Stimulated activated CD4-positive, alpha-beta T cell treated with anti-CD3 and anti-CD28 coated beads, Interleukin-2, amount 100 ng/mL, for 4 hours (primary cell): ENCODE data around the gene NOX3.

Experiments
- DNase-seq: peaks from one replicate; pipeline ENCODE4 v3.0.0-alpha.2; 2020; ENCODE audit warnings: low read depth

Gene NOX3

DNA sequence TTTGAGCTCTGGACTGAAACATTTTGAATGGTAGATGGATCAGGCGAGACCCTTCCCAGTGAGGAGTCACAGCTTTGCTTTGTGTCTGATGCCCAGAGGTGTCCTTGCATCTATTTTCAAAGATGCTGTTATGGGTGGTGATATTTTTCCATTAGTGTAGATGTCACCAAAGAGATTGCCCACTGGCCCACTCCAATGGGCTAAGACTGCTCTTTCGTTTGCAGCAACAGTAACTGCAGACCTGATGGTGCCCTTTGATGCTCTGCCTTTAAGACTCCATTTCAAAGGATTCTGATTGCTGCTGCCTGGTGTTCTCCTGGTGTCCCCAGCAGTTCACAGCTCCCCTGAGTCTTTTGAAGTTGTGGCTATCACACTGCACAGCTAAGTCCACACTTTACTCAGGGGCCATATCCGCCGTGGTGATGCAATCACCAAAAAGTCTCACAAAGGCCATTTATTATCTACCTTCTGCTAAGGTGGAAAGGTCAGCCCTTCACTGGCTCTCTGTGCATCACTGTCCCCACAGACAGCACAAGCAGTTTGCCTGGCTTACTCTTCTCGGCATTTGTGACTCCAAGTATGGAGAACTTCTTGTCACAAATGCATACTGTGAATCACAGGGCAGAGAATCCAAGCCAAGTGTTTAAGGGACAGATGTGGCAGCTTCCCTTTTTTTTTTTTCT lies 56.4 kb downstream of the NOX3 start:
- DNase-seq, result no peak

DNA sequence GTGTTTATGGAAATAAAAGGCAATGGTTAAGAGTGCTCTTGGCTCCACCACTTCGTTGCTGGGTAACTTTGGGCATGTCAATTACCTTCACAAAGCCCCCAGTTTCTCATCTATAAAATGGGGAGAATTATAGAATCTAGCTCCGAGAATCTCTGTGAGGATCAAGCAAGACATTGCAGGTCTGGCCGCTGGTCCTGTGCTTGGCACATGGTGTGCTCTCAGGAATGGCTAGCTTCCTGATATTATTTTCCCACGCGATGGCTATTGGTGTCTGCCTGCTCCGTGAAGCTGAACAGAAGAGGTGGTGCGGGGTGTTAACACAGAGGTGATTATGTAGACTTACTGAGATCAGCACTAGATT lies 57.0 kb downstream of the NOX3 start:
- no peak for DNase-seq

DNA sequence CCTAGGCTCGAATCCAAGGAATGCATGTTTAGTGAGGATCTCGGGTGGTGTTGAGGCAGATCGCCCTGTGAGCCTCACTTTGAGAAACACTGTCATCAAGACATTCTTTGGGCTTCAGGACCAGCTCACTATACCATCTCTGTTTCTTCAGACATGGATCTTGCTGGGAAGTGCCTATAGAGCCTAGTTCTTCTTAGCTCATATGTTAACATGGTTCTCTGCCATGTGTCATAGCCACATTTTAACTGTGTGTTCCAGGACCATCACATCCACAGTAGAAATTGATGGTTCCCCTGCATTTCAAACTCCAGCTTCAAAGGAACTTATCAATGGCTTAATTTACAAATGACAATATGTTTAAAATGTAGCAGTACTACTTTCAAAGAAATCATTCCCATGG lies 57.4 kb downstream of the NOX3 start:
- DNase-seq, result no peak

DNA sequence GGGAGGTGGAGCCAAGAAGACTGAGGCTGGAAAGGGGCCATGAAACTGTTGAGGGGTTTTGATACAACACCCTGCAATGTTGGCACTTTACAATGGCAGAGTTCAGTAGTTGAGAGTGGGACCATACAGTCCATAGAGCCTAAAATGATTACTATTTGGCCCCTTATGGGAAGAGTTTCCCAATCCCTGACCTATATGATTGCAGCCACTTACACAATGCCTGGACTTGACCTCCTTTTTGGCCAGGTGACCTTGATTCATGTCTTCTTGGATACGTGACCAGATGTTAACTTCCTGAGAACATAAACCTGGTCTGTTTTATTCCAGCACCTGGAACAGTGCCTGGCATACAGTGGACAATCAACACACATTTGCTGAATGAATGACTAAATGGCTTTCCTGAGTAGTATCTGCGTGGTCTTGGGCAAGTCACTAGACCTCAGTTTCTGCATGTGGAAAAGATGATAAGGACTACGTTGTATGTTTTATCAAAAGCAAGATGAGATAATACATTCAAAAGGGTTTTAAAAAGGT lies 58.4 kb downstream of the NOX3 start:
- no peak for DNase-seq

DNA sequence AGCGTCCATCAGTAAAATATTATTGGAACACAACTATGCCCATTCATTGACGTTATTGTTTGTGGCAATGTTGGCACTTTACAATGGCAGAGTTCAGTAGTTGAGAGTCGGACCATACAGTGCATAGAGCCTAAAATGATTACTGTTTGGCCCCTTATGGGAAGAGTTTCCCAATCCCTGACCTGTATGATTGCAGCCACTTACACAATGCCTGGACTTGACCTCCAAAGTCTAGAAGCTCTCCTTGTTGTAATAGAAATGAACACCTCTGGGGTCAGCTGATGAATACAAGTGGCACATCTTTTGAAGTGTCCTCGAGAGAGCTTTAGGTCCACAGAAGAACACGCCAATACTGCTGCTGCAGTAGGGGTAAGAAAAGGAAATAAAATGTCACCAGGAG lies 59.0 kb downstream of the NOX3 start:
- DNase-seq, result no peak

DNA sequence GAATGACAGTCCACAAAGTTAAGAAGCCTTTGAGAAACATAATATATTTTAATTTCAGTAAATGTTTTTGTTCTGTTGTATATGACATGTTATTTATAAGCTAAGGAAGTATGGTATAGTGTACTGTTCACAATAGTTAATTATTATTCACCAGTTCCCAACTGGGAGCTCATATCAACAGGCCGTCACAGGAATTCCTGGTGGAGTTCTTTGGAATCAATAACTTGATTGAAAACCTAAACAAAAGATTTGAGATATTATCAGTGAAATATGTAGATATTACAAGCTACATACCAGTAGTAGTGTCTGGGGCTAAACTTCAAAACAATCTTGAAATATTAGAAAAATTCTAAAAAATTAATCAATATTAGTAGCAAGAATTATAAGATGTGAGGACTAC lies 60.3 kb downstream of the NOX3 start:
- no peak for DNase-seq

DNA sequence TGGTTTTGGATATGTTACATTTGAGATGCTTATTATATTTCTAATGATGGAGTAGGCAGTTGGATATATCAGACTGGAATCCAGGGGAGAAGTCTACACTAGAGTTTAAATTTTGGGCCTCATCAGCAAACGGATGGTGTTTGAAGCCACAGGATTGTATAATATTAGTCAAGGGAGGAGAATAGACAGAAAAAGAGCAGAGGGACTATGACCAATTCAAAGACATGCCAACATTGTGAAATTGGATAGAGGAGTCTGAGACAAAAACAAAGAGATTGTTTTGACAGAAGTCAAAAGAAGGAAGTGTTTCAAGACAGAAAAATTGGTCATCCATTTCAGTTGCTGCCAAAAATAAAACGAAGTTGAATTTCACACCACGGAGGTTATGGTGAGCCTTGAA lies 66.5 kb downstream of the NOX3 start:
- no peak for DNase-seq

DNA sequence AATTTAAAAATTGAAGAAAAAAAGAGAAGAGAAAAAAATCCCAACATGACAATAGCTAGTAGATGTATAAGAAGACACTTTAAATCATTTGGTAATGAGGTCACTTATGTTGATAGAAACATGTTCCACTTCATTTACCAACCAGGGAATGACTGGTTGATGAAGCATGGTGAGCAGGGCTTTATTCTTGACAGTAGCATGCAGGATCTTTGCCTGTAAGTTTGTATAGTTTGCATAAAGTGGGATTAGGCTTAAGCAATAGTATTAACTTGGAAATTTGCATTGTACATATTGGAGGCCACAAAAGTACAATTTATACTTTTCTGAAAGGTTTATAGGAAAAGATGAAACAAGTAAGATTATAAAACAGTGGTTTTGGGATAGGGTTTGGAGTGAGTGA lies 67.0 kb downstream of the NOX3 start:
- no peak for DNase-seq

DNA sequence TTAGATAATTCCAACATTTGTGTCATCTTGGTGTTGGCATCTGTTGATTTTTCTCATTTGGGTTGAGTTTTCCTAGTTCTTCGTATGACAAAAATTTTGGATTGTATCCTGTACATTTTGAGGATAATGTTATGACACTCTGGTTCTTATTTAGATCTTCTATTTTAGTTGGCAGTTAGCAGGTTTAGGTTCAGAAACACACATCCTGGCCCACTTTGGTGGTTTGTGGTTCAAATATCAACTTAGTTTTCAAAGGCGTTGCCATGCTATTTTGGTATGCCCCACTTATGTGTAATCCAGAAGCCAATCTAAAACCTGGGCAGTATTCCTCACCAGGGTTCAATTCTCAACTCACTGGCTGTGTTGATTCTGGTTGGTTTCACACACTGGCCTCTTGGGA lies 68.2 kb downstream of the NOX3 start:
- no peak for DNase-seq

DNA sequence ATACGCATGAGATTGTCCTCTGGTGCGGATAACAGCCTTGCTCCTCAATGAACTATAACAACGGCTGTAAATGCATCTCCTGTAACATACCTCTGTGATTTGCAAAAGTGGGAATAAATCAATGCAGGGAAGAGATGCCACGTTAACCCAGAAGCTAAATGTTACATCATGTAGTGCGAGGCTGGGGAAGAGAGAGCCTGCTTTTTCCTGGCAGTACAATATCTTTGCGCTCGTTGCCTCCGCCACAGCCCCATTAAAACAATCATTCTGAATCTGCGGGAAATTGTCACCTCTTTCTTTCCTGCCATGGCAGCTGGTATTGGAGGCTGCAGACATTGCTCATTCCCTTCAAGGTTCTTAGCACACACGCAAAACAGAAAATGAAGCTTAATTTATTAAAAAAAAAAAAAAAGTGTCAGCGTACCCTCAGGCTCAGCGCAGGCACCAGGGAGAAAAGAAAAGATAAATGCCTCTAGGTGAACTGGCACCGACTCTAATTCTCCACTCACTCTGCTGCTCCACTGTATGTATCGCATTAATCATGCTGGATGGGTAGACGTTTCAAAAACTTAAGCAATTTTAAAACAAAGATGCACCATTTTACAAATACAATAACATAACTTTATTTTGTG lies 71.2 kb downstream of the NOX3 start:
- no peak for DNase-seq

DNA sequence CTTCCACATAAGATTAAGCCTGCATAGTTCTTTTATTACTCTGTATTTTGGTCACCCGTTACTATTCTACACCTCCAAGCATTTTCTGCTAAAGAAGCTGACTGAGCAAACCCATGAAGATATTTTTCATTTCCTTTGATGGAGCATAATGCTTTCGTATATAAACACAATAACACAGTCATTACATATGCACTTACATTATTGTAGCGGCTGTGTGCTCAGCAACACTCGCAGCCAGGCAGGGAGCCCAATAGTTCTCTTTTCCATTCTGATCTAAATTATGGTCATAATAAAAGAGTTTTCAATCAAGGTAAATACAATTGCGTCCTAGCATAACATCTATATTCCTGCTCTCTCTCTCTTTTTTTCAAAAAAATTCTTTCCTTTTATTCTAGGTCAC lies 71.7 kb downstream of the NOX3 start:
- DNase-seq, result no peak

DNA sequence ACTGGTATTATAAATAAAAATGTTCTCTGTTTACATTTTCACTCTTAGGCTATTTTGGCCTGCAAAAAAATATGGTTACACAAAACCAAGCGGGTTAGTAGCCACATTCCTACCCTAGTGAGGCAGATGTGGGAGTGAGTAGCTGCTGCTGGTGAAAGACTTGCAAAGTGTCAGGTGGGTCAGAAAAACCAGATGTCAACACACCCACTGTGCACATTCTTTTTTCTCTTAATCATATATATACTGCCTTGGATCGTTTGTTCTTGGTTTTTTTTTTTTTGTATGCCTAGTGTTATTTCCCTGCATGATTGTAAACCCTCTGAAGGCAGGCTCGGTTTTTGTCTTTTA lies 73.3 kb downstream of the NOX3 start:
- no peak for DNase-seq

DNA sequence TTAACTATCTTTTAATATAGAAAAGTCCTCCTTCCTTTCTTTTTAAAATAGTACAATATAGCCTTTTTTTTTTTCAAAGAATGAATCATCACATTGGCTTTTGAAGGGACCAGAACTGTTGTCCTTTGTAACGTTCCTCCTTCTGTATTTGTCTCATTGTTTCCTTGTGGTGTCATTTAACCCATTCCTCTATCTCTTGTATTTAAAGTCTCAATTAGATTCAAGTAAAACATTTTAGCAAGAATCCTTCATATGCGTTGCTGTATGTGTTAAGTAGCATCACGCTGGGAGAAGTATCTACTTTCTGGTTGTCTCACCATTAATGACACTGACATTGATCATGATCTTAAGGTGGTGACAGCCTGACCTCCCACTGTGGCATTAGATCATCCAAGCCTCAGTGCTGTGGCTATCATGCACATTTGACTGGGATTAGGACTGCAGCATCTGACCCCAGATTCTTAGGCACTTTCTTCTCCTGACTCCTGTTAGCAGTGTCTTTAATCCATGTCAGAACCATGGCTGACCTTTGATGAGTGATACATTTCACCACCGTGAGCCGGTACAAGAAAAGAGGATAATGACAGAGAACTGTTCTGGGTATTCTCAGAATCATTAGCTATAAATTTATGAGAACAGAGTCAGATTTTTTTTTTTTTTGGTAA lies 73.8 kb downstream of the NOX3 start:
- DNase-seq, result no peak

DNA sequence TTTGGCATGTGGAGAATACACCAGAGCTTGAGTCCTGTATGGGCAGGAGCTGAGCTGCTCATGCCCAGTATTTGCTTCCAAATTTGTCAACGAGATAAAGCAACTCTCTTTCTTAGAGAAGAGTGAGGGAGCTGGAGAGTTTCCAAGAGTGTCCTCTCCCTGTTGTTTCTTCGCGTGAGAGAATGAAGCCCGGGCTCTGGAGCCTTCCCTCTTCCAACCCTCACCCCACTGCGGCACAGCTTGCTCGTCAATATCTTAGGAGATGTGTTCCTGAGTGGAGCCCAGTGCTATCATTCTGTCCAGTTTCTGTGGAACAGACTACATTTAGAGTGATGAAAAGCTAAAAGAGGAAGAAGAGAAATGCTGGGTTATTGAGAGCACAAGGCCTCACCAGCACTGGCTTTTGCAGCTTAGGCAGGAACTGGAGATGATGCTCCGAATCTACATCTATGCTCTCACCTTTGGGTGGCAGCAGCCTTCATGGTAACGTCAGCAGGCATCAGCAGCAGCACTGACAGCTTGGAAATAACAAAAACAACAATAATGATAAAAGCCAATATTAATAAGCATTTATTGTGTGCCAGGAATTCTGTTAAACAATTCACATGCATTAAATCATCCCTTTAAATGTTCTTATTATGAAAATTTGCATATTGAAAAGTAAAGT lies 74.8 kb downstream of the NOX3 start:
- DNase-seq, result no peak

DNA sequence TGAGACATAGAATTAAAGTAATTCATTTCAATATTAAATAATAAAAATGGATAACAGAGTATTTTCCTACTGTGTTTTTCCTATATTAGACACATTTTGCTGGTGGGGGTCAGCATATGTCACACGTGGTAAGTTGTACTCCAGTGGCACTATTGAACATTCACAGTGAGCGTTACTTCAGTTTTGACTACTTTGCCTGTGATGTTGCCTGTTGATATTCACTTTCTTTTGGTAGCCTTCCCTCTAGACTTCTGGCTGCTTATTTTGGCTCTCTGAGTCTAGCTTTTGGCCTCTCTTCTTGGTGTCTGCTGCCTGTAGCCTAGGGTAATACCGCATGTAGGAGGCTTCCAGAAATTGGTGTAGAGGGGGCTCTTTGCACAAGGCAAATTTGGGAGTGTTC lies 76.9 kb downstream of the NOX3 start:
- DNase-seq, result no peak

DNA sequence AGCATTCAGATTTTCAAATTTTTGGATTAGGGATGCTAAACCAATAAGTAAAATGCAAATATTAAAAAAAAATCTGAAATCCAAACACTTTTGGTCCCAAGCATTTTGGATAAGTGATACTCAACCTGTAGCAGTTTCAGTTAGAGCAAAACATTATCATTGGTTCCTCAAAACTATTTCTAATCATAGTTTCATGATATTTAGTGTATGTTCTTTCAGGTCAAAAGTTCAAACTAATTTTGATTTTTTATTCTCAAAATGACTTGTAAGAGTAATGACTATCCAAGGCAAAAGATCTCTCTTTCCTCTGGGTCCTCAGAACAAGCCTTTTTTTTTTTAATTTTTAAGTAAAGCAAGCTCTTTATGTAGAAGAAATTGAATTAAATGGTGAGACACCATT lies 77.4 kb downstream of the NOX3 start:
- DNase-seq, result no peak

DNA sequence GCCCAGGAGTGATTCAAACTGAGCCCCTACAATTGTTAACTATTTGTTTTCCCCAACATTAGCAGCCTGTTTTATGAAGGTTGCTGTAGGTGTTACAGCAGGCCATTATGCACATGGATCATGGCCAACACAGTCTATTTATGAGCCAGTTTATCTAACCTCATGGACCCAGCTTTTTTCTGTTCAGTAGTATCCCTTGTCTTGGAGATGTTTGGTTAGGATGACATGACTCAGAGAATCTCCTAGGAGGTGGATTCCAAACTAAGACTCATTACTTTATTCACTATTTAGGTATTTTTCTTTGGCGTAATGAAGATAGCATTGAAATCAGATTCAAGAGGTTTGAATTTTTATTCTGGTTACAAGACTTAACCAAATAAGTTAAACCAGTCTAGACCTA lies 78.6 kb downstream of the NOX3 start:
- no peak for DNase-seq

DNA sequence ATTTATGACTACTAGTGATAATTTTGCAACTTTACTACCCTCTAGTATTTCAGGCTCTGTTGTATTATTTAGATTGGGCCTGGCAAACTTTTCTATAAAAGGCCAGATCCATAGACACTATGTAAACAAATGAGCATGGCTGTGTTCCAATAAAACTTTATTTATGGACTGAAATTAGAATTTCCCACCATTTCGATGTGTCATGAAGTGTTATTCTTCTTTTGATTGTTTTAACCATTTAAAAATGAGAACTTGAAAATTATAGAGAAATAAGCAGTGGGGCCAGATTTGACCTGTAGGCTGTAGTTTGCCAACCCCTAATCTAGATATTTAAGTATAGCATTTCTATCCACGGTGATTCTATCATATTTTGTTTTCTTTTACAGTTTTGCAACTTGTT lies 79.8 kb downstream of the NOX3 start:
- no peak for DNase-seq

DNA sequence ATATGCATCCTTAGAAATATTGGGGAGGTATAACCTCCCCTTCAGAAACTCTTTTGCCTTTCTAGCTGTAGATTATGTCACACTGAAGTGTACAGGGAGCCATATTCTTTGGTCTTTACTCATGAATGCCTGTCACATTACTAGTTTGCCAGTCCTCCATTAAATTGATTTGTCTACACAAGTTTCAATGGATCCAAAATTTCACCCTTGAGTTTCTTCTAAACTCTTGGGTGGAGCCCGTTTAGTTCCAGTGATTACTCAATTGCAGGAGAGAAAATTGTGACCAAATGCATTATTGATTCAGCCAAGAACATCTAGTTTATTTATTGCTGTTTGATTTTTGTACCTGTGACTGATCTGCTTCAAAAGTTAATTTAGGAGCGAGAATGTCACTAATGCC lies 81.0 kb downstream of the NOX3 start:
- no peak for DNase-seq

DNA sequence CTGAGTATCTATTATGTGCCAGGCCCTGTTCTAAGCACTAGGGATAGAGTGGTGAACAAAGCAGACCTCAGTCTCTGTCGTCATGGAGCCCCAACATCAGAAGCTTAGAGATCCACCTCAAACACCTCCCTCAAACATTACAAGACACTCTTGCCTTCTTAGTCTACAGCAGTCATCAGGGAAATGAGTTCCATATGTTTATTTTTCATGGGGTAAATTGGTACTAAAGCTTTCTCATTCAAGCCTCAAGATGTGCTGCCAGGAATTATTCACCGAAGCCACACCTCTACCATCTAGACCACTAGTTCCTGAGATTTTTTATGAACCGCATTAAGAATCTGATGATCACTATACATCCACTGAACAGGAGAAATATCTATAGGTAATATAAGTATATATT lies 82.4 kb downstream of the NOX3 start:
- no peak for DNase-seq

DNA sequence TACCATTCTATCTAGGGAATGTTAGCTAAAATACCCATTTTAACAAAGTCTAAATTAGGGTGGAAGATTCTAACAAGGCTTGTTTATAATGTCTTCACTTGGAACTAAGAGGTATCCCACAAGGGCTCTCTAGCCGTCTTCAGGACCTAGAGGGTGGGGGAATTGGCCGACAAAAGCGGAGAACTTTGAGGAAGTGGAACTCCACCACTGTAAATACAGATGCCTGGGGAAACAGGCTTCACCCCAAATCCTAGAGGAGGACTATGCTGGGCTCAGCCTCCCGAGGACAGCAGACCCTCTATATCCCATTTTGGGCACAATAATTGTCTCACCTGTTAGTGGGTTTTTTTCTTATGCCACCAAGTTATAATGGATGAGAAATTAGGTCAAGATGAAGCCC lies 83.4 kb downstream of the NOX3 start:
- DNase-seq, result no peak

DNA sequence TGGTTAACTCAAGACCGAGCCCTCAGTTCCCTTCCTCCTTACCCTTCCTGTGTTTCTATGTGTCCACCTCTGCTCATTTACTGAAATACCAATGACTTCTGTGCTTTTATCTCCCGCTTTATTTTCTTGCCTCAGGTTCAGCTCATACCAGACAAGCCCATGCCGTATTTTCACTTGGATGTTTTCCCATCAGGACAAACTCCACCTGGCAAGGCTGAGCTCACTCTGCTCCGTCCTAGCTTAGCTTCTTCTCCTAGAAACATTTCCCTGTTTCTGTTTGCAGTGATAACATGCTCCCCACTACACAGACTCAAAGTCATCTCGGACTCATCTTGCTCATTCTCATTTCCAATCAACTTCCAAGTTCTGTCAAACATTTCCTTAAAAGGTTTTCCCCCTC lies 84.4 kb downstream of the NOX3 start:
- DNase-seq, result no peak

DNA sequence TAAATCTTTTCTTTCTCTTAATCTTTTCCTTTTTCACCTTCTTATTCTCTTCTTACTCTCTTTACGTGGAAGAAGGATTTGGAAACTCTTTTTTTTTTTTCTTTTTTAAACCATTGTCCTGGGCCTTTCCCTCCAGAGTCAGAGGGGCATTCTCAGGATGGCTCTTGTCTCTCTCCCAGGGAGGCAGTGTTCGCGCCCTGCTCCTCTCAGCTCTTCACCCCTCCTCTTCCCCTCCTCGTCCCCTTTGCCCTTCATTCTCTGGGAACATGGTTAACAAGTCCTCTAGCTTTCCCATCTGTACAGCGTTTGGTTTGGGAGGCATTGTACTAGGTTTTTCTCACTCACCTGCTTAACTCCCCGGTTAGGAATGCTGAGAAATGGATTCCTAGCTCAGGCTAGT lies 89.3 kb downstream of the NOX3 start:
- DNase-seq, result no peak
